GM12875 (cell line): Measurements from ENCODE around the gene AUH.
"Not testable (repeated sequence)": the region's sequence is repeated elsewhere in the genome, so short reads cannot be mapped to it uniquely, and the experiment has no call there.

ENCODE experiments used
- H3K4me3 ChIP-seq: one replicate; pipeline ENCODE4 v1.5.1; 2011; ENCODE audit warnings: low read depth, low read length, control low read depth
- TF ChIP-seq, protein P1 (sequence below): IDR thresholded peaks from 2 replicates; pipeline ENCODE4 v1.5.1; 2011; ENCODE audit warnings: low read depth, mild to moderate bottlenecking, control low read depth, inconsistent platforms, low read length, moderate library complexity, borderline replicate concordance; ENCODE audit not compliant: insufficient read depth

AUH gene

DNA sequence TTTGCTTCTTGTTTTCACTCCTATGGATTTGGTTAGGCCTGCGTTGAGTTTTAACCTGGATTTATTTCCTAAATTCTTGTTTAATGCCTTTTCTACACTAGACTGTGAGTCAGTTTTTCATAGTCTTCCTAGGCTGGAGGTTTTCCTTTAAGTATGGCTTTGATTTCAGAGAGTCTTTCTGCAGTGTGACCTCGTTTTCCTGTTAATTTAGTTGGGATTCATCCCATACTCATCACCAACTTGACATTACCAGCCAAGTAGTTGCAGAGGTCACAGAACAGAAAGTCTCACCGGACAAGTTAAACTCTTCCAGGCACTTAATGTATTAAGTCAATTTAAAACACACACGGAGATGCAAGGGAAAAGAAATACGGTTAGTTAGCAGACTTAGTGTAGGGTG lies 29.7 kb upstream of the AUH start:
- no peak overlapping the region for H3K4me3 ChIP-seq
- TF ChIP-seq, protein P1, sequence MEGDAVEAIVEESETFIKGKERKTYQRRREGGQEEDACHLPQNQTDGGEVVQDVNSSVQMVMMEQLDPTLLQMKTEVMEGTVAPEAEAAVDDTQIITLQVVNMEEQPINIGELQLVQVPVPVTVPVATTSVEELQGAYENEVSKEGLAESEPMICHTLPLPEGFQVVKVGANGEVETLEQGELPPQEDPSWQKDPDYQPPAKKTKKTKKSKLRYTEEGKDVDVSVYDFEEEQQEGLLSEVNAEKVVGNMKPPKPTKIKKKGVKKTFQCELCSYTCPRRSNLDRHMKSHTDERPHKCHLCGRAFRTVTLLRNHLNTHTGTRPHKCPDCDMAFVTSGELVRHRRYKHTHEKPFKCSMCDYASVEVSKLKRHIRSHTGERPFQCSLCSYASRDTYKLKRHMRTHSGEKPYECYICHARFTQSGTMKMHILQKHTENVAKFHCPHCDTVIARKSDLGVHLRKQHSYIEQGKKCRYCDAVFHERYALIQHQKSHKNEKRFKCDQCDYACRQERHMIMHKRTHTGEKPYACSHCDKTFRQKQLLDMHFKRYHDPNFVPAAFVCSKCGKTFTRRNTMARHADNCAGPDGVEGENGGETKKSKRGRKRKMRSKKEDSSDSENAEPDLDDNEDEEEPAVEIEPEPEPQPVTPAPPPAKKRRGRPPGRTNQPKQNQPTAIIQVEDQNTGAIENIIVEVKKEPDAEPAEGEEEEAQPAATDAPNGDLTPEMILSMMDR = no peak

DNA sequence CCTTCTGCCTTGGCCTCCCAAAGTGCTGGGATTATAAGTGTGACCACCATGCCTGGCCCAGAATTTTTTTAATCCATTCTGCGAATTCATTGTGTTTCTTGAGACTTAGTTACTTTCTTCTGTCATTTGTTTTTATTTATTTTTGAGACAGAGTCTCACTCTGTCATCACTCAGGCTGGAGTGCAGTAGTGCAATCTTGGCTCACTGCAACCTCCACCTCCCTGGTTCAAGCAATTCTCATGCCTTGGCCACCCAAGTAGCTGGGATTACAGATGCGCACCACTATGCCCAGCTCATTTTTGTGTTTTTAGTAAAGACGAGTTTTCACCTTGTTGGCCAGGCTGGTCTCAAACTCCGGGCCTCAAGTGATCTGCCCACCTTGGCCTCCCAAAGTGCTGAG lies 28.0 kb upstream of the AUH start:
- not testable (repeated sequence) for H3K4me3 ChIP-seq

DNA sequence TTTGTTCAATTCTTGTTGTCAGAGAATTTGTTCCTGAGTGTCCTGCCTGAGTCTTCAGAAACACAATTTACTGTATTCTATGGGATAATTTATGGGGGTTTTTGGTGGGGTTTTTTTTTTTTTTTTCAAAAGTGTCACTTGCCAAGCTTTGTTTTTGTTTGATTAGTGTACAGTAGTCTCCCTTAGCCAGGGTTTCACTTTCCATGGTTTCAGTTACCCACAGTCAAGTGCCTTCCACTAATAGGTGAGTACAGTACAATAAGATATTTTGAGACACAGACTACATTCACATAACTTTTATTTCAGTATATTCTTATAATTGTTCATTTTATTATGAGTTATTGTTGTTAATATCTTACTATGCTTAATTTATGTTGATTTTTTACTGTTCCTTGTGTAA lies 25.0 kb upstream of the AUH start:
- H3K4me3 ChIP-seq = no peak overlapping the region
- TF ChIP-seq, protein P1 = no peak

DNA sequence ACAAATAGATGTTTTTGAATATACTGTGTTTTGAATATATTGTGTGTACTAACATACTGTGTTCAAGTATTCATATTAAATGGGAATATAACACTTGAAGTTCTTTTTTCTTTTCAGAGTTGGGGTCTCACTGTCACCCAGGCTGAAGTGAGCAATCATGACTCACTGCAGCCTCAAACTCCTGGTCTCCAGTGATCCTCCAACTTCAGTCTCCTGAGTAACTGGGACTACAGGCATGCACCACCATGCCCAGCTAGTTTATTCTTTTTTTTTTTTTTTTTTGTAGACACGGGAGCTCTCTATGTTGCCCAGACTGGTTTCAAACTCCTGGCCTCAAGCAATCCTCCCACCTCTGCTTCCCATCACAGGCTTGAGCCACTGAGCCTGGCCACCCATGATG lies 23.2 kb upstream of the AUH start:
- TF ChIP-seq, protein P1 = no peak
- H3K4me3 ChIP-seq = no peak overlapping the region

DNA sequence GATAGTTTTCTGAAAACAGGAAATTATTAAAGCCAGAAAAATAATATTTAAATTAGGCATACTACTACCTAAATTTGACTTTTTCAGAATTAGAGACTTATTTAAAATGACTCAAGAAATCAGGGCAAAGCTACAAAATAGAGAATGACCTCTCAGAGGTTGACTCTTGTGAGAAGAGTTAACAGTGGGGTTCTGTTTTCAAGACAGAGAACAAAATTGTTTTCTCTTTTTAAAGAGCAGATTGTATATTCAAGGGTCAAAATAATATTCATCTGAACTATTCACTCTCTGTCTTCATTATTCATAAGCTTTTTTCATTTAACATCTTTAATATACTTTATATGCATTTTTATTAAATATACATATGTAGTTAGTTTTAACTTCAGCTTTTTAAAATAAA lies 21.9 kb upstream of the AUH start:
- TF ChIP-seq, protein P1 = no peak

DNA sequence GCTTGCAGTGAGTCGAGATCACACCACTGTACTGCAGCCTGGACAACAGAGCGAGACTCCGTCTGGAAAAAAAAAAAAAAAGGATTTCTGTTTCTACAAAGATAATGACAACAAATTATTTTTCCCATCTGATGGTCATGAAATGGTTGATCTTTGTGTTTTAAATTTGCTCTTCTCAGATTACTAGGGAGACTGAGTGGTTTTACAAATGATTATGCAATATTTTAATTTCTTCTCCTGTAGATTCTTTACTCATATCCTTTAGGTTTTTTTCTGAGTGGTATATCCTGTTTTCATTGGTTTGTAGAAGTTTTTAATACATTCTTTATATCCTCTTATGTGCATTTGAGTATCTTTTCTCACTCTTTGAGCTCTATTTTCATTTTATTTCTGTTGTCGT lies 20.6 kb upstream of the AUH start:
- TF ChIP-seq, protein P1 = no peak
- no peak overlapping the region for H3K4me3 ChIP-seq

More for the DNA sequence above, 21.9 kb upstream of the AUH start:
- H3K4me3 ChIP-seq = no peak overlapping the region

DNA sequence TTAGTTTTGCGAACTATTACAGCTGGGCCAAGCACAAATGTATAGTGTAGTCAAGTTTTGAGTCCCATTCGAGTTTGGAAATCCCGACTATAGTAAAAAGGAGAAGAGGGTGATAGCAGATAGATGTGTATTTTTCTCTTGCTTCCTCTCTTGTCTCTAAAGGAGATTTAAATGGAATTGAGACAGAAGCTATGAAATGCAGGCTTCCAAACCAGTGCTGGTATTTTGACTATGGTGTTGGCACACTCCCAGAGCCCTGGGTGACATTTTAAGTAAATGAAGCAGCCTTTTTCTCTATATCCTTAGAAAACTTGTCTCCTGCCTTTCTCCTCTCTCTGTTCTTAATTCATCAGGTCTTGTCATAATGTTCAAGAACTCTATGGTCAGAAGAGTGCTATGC lies 17.7 kb upstream of the AUH start:
- no peak overlapping the region for H3K4me3 ChIP-seq
- TF ChIP-seq, protein P1 = no peak

DNA sequence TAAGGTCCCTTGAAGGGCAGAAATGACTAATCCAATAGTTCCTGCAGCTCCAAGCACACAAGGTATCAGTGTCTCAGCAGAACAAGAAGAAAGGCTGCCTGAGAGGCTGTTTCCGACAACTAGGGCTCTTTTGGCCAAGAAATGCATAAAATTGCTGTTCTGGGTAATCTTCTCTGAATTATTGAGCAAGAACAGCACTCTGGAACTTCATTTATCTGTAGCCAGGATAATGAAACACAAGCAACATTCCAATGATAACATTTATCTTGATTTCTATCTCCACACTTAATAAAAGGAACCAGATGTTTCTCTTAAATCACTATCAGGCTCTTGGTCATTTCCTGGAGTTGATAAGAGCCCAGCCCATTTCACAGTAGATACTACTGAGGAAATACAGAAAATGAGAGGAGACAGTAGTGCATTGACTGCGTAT lies 17.0 kb upstream of the AUH start:
- TF ChIP-seq, protein P1 = no peak
- H3K4me3 ChIP-seq = no peak overlapping the region

DNA sequence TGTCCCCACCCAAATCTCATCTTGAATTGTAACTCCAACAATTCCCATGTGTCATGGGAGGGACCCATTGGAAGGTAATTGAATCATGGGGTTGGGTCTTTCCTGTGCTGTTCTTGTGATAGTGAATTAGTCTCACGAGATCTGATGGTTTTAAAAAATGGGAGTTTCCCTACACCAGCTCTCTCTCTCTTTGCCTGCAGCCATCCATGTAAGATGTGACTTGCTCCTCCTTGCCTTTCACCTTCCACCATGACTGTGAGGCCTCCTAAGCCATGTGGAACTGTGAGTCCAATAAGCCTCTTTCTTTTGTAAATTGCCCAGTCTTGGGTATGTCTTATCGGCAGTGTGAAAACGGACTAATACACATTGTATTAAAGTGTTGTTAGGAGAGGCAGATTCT lies 16.3 kb upstream of the AUH start:
- H3K4me3 ChIP-seq = not testable (repeated sequence)
